Breast epithelium (tissue), 3 donors: Measurements from ENCODE around the gene YY1.
"Not testable (repeated sequence)": the region's sequence is repeated elsewhere in the genome, so short reads cannot be mapped to it uniquely, and the experiment has no call there.

Experiments used
- POLR2A ChIP-seq: fragments of 450-650 bp; IDR thresholded peaks from one replicate; pipeline ENCODE4 v1.6.1; 2016; ENCODE audit warnings: antibody characterized with exemption, mild to moderate bottlenecking, moderate library complexity
- POLR2AphosphoS5 ChIP-seq, 3 donors: sonication (generic); formaldehyde crosslinking; IDR thresholded peaks; one replicate each; pipeline ENCODE4 v1.6.1; 2017; ENCODE audit warnings: antibody characterized with exemption in 3 of 3
- TF ChIP-seq, protein P1 (sequence below), 3 donors: fragments of 450-650 bp; IDR thresholded peaks; one replicate each; pipeline ENCODE4 v1.5.1; 2016 to 2017; ENCODE audit warnings: antibody characterized with exemption in 3 of 3, mild to moderate bottlenecking in 3 of 3, moderate library complexity in 3 of 3

DNA sequence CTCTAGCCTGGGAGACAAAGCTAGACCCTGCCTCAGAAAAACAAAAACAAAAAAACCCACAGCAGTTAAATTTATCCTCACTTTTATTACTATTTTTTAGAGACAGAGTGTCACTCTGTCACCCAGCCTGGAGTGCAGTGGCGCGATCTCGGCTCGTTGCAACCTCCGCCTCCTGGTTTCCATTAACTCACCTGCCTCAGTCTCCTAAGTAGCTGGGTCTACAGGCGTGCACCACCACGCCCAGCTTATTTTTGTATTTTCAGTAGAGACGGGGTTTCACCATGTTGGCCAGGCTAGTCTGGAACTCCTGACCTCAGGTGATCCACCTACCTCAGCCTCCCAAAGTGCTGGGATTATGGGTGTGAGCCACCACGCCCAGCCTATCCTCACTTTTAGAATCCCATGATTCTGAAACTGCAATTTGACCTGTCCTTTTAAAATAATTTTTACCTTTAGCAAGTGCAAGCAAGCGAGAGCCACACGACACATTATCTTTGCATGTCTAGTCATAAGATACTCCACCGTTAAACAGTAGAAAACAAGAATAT lies 2.6 kb upstream of the YY1 start:
- TF ChIP-seq, protein P1, sequence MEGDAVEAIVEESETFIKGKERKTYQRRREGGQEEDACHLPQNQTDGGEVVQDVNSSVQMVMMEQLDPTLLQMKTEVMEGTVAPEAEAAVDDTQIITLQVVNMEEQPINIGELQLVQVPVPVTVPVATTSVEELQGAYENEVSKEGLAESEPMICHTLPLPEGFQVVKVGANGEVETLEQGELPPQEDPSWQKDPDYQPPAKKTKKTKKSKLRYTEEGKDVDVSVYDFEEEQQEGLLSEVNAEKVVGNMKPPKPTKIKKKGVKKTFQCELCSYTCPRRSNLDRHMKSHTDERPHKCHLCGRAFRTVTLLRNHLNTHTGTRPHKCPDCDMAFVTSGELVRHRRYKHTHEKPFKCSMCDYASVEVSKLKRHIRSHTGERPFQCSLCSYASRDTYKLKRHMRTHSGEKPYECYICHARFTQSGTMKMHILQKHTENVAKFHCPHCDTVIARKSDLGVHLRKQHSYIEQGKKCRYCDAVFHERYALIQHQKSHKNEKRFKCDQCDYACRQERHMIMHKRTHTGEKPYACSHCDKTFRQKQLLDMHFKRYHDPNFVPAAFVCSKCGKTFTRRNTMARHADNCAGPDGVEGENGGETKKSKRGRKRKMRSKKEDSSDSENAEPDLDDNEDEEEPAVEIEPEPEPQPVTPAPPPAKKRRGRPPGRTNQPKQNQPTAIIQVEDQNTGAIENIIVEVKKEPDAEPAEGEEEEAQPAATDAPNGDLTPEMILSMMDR (IDR thresholded peaks at IDR 0.05), result not testable (repeated sequence)
- TF ChIP-seq POLR2AphosphoS5 (IDR thresholded peaks at IDR 0.05); POLR2A: not testable (repeated sequence)
